SU-DHL-6 (cell line): ENCODE data around the gene TSPAN4.

Experiments used
- EZH2phosphoT487 ChIP-seq: fragments of 200-600 bp; sonication (generic), shearing (Covaris generic); conservative IDR thresholded peaks from 2 replicates; pipeline ENCODE4 v1.6.1; 2018; ENCODE audit warnings: mild to moderate bottlenecking, antibody characterized with exemption, low read length, moderate library complexity, mixed read lengths
- TF ChIP-seq, protein P1 (sequence below): fragments of 200-600 bp; sonication (generic); IDR thresholded peaks from one replicate; pipeline ENCODE4 v1.5.1; 2017; ENCODE audit warnings: antibody characterized with exemption, mild to moderate bottlenecking, low read length, moderate library complexity; ENCODE audit not compliant: insufficient read depth, poor library complexity, severe bottlenecking

DNA sequence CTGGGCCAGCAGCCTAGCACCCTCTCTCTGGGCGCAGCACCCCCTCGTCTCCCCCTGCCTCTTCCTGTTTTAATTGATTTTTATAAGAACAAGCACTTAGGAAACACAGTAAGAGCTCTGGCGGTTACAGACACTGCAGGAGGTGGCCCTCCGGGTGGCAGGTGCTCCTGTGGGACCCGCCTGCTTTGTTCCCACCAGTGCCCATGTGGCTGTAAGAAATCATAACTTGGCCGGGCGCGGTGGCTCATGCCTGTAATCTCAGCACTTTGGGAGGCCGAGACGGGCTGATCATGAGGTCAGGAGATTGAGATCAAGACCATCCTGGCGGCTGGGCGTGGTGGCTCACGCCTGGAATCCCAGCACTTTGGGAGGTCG, 18.4 kb downstream of the TSPAN4 start:
- TF ChIP-seq, protein P1, sequence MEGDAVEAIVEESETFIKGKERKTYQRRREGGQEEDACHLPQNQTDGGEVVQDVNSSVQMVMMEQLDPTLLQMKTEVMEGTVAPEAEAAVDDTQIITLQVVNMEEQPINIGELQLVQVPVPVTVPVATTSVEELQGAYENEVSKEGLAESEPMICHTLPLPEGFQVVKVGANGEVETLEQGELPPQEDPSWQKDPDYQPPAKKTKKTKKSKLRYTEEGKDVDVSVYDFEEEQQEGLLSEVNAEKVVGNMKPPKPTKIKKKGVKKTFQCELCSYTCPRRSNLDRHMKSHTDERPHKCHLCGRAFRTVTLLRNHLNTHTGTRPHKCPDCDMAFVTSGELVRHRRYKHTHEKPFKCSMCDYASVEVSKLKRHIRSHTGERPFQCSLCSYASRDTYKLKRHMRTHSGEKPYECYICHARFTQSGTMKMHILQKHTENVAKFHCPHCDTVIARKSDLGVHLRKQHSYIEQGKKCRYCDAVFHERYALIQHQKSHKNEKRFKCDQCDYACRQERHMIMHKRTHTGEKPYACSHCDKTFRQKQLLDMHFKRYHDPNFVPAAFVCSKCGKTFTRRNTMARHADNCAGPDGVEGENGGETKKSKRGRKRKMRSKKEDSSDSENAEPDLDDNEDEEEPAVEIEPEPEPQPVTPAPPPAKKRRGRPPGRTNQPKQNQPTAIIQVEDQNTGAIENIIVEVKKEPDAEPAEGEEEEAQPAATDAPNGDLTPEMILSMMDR: no peak
- no peak for TF ChIP-seq EZH2phosphoT487
